CD14-positive monocyte (primary cell): Measurements from ENCODE around the gene SLC35A1. TPM values are rescaled to one million over a fixed set of nuclear protein-coding genes. Genes with fewer than 3 reads are reported as not detected.

Experiments used
- DNase-seq, 3 donors: peaks; one replicate each; pipeline ENCODE4 v3.0.0-alpha.2; 2011 to 2022
- H2AFZ ChIP-seq: 2 replicates; pipeline ENCODE4 v1.6.0; 2012; ENCODE audit warnings: mild to moderate bottlenecking, low read depth, low read length, inconsistent platforms; ENCODE audit not compliant: insufficient read depth, poor library complexity, severe bottlenecking
- H3K27ac ChIP-seq, 2 donors: 1 replicate in 1 of 2; 2 replicates in 1 of 2; pipeline ENCODE4 v1.5.1; 2012 to 2013; ENCODE audit warnings: low read length in 2 of 2, control low read depth in 1 of 2, inconsistent platforms in 1 of 2, low read depth in 1 of 2, mild to moderate bottlenecking in 1 of 2
- H3K27me3 ChIP-seq, 2 donors: one replicate each; pipeline versions ENCODE4 v1.6.0 to v1.6.1; 2011 to 2013; ENCODE audit warnings: low read length in 2 of 2; ENCODE audit not compliant: control insufficient read depth in 2 of 2, insufficient read depth in 2 of 2
- H3K36me3 ChIP-seq, 2 donors: replicated peaks in 1 of 2; 1 replicate in 1 of 2; 2 replicates in 1 of 2; pipeline versions ENCODE4 v1.5.1 to v1.6.1; 2012 to 2013; ENCODE audit warnings: low read length in 2 of 2, control low read depth in 1 of 2, inconsistent platforms in 1 of 2, mild to moderate bottlenecking in 1 of 2; ENCODE audit not compliant: insufficient read depth in 2 of 2, control insufficient read depth in 1 of 2
- H3K4me1 ChIP-seq, 2 donors: 1 replicate in 1 of 2; 2 replicates in 1 of 2; pipeline versions ENCODE4 v1.5.1 to v1.6.1; 2012 to 2013; ENCODE audit warnings: low read length in 2 of 2, control low read depth in 1 of 2, inconsistent platforms in 1 of 2, mild to moderate bottlenecking in 1 of 2, moderate library complexity in 1 of 2; ENCODE audit not compliant: insufficient read depth in 2 of 2, control insufficient read depth in 1 of 2
- H3K4me2 ChIP-seq: replicated peaks from 2 replicates; pipeline ENCODE3; 2012; ENCODE audit warnings: low read length, moderate library complexity, mild to moderate bottlenecking; ENCODE audit not compliant: poor library complexity, severe bottlenecking; ENCODE audit errors: extremely low read depth
- H3K4me3 ChIP-seq, 3 experiments: fragments of 200-600 bp in 1 of 3; sonication (generic) in 1 of 3; replicated peaks in 1 of 3; 1 replicate in 2 of 3; 2 replicates in 1 of 3; pipeline ENCODE4 v1.5.1; 2011 to 2013; ENCODE audit warnings: low read length in 3 of 3, mild to moderate bottlenecking in 3 of 3, control low read depth in 2 of 3, low read depth in 2 of 3, inconsistent platforms in 1 of 3, moderate library complexity in 1 of 3
- H3K79me2 ChIP-seq: 2 replicates; pipeline ENCODE4 v1.6.0; 2012; ENCODE audit warnings: mild to moderate bottlenecking, control low read depth, inconsistent platforms, low read length, moderate library complexity; ENCODE audit not compliant: insufficient read depth
- H3K9ac ChIP-seq: 2 replicates; pipeline ENCODE4 v1.6.0; 2017; ENCODE audit warnings: low read length, mild to moderate bottlenecking; ENCODE audit not compliant: insufficient read depth, poor library complexity, severe bottlenecking
- H3K9me3 ChIP-seq, 2 donors: replicated peaks in 1 of 2; 1 replicate in 1 of 2; 2 replicates in 1 of 2; pipeline versions ENCODE4 v1.5.1 to v1.6.1; 2012 to 2013; ENCODE audit warnings: low read length in 2 of 2, control low read depth in 1 of 2; ENCODE audit not compliant: control insufficient read depth in 1 of 2, insufficient read depth in 1 of 2
- H4K20me1 ChIP-seq: 2 replicates; pipeline ENCODE4 v1.6.0; 2012; ENCODE audit warnings: mild to moderate bottlenecking, low read length, control low read depth, moderate library complexity; ENCODE audit not compliant: insufficient read depth
- H3K27ac Mint-ChIP-seq, 7 donors: one replicate each; pipeline ENCODE4 v1.8.0; 2020; ENCODE audit warnings: mild to moderate bottlenecking in 7 of 7, mixed read lengths in 7 of 7, moderate library complexity in 6 of 7, inconsistent platforms in 2 of 7
- H3K27me3 Mint-ChIP-seq, 3 donors: one replicate each; pipeline ENCODE4 v1.8.0; 2021 to 2022; ENCODE audit warnings: low read depth in 3 of 3, mild to moderate bottlenecking in 3 of 3, mixed read lengths in 3 of 3, moderate library complexity in 3 of 3, inconsistent platforms in 1 of 3
- H3K36me3 Mint-ChIP-seq, 2 donors: one replicate each; pipeline ENCODE4 v1.8.0; 2020; ENCODE audit warnings: mixed read lengths in 2 of 2, inconsistent platforms in 1 of 2, mild to moderate bottlenecking in 1 of 2
- H3K4me1 Mint-ChIP-seq: one replicate; pipeline ENCODE4 v1.8.0; 2020; ENCODE audit warnings: mild to moderate bottlenecking, mixed read lengths
- H3K4me3 Mint-ChIP-seq, 2 donors: one replicate each; pipeline ENCODE4 v1.8.0; 2020; ENCODE audit warnings: mild to moderate bottlenecking in 2 of 2, mixed read lengths in 2 of 2, moderate library complexity in 1 of 2
- H3K9me3 Mint-ChIP-seq, 7 donors: one replicate each; pipeline ENCODE4 v1.8.0; 2020 to 2022; ENCODE audit warnings: mixed read lengths in 7 of 7, mild to moderate bottlenecking in 6 of 7, moderate library complexity in 6 of 7, inconsistent platforms in 2 of 7
- WGBS: methylation state at CpG from one replicate; pipeline ENCODE4 v1.1.5; 2013; ENCODE audit warnings: missing lambda C conversion rate; ENCODE audit not compliant: insufficient coverage; 5-methylcytosine and 5-hydroxymethylcytosine counted together
- intact Hi-C, 2 donors: fragments of 100-400 bp; cut with micrococcal nuclease; formaldehyde crosslinking; loops; one replicate each; pipeline versions ENCODE4 v1.15.0 to v1.15.1; 2023
- polyA plus RNA-seq, 3 donors: library from polyadenylated mRNA; depleted of rRNA in 1 of 3; unstranded in 2 of 3; stranded (reverse) in 1 of 3; fragments of 300-500 nt in 2 of 3; fragments of >200 nt in 1 of 3; fragmentation: Illumina TruSeq in 2 of 3; gene quantifications; 1 replicate in 2 of 3; 2 replicates in 1 of 3; pipeline ENCODE4 v1.2.3, GENCODE V29; 2012 to 2021
- TF ChIP-seq, protein P1 (sequence below): fragments of 200-600 bp; IDR thresholded peaks from one replicate; pipeline ENCODE4 v1.8.0; 2022; ENCODE audit warnings: antibody characterized with exemption, mild to moderate bottlenecking

The SLC35A1 gene
- polyA plus RNA-seq, 3 donors = 44.6 to 103 (median 90.6) TPM

GRCh38 chr6:87534377-87535047 is 61.7 kb downstream of the SLC35A1 start:
- H4K20me1 ChIP-seq = no peaks in the 10 kb centered on the region
- no peaks in the 10 kb centered on the region for H3K27me3 ChIP-seq
- H3K4me2 ChIP-seq = no peak overlapping the region
- no peak overlapping the region for H3K4me3 ChIP-seq
- H3K79me2 ChIP-seq = no peaks in the 10 kb centered on the region
- H3K9me3 ChIP-seq = no peaks in the 10 kb centered on the region
- H3K4me3 Mint-ChIP-seq = no peak overlapping the region
- no peak overlapping the region for H3K27ac ChIP-seq
- H3K27ac Mint-ChIP-seq = peak overlapping the region in 2 of 7 donors; percentile 38 to 48
- no peak overlapping the region for H2AFZ ChIP-seq
- peaks cover 3 to 12% of the 10 kb centered on the region in 2 donors for H3K4me1 ChIP-seq
- TF ChIP-seq, protein P1, sequence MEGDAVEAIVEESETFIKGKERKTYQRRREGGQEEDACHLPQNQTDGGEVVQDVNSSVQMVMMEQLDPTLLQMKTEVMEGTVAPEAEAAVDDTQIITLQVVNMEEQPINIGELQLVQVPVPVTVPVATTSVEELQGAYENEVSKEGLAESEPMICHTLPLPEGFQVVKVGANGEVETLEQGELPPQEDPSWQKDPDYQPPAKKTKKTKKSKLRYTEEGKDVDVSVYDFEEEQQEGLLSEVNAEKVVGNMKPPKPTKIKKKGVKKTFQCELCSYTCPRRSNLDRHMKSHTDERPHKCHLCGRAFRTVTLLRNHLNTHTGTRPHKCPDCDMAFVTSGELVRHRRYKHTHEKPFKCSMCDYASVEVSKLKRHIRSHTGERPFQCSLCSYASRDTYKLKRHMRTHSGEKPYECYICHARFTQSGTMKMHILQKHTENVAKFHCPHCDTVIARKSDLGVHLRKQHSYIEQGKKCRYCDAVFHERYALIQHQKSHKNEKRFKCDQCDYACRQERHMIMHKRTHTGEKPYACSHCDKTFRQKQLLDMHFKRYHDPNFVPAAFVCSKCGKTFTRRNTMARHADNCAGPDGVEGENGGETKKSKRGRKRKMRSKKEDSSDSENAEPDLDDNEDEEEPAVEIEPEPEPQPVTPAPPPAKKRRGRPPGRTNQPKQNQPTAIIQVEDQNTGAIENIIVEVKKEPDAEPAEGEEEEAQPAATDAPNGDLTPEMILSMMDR = no peak
- DNase-seq = no peak
- H3K36me3 ChIP-seq = peaks cover 26 to 59% of the 10 kb centered on the region in 2 donors
- peaks cover 0 to 4% (median 3%) of the 10 kb centered on the region in 7 donors for H3K9me3 Mint-ChIP-seq
- 100% methylated on average over 1 of the region's 2 CpGs for WGBS
- H3K27me3 Mint-ChIP-seq = no peaks in the 10 kb centered on the region
- no peak overlapping the region for H3K9ac ChIP-seq
- H3K4me1 Mint-ChIP-seq = peaks cover 10% of the 10 kb centered on the region
- peaks cover 28 to 37% of the 10 kb centered on the region in 2 donors for H3K36me3 Mint-ChIP-seq
- intact Hi-C loops = no loop called here

GRCh38 chr6:87538510-87539260 is 65.9 kb downstream of the SLC35A1 start:
- H2AFZ ChIP-seq = no peak overlapping the region
- no peak overlapping the region for H3K4me3 ChIP-seq
- no CpG with 5 or more reads among the region's 1 CpG for WGBS
- no peak overlapping the region for H3K27ac Mint-ChIP-seq
- H3K4me1 Mint-ChIP-seq = peaks cover 10% of the 10 kb centered on the region
- no peaks in the 10 kb centered on the region for H3K27me3 ChIP-seq
- H3K36me3 ChIP-seq = peaks cover 35 to 57% of the 10 kb centered on the region in 2 donors
- no peak overlapping the region for H3K27ac ChIP-seq
- H3K4me3 Mint-ChIP-seq = no peak overlapping the region
- peaks cover 0 to 4% (median 0%) of the 10 kb centered on the region in 3 donors for H3K27me3 Mint-ChIP-seq
- peaks cover 4 to 14% (median 9%) of the 10 kb centered on the region in 7 donors for H3K9me3 Mint-ChIP-seq
- H3K4me2 ChIP-seq = no peak overlapping the region
- no peak for DNase-seq
- no peaks in the 10 kb centered on the region for H3K79me2 ChIP-seq
- peaks cover 38 to 50% of the 10 kb centered on the region in 2 donors for H3K36me3 Mint-ChIP-seq
- peaks cover 3 to 12% of the 10 kb centered on the region in 2 donors for H3K4me1 ChIP-seq
- no peak overlapping the region for H3K9ac ChIP-seq
- TF ChIP-seq, protein P1 = no peak
- intact Hi-C loops = no loop called here
- peaks cover 8 to 10% of the 10 kb centered on the region in 2 donors for H3K9me3 ChIP-seq
- H4K20me1 ChIP-seq = no peaks in the 10 kb centered on the region
